Raji (cell line): ENCODE data around the gene KATNBL1.

Source experiments
- POLR2A ChIP-seq: IDR thresholded peaks from 2 replicates; pipeline ENCODE4 v1.6.1; 2011; ENCODE audit warnings: low read depth, low read length, control low read depth; ENCODE audit not compliant: insufficient read depth

The KATNBL1 gene

DNA sequence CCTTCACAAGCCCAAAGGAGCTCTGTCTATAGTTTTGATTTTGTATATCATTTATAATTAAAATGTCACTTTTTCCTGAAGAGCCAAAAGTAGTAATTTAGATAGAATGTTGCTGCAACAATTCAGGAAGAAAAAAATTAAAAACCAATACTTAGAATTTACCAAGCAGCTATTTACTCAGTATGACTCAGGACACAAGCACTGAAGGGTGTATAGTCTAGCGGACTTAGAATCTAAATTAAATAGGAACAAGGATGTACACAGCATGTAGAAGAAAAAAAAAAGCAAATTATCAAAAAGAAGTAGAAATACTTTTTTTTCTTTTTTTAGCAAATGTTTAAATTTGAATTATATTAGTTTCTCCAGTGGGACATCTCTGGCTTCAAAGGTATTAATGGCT lies 76.4 kb downstream of the KATNBL1 start:
- no peak for TF ChIP-seq POLR2A

DNA sequence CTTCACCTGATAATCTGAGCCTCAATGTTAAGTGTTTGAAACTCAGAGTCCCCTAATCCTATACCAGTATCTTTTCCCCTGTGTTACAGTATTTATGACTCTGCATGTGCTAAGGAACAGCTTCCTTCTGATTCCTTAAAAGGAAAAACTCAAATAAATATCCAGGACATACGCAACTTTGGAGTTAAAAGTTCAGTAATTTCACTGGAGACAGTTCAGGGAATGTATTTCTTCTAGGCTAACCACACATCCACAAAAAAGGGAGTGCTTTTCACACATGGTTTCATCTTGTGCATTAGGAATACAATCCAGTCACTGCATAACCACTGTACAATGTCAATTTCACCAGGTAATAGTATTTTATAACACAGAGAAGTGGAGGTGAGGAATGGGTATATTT lies 77.0 kb downstream of the KATNBL1 start:
- no peak for TF ChIP-seq POLR2A

DNA sequence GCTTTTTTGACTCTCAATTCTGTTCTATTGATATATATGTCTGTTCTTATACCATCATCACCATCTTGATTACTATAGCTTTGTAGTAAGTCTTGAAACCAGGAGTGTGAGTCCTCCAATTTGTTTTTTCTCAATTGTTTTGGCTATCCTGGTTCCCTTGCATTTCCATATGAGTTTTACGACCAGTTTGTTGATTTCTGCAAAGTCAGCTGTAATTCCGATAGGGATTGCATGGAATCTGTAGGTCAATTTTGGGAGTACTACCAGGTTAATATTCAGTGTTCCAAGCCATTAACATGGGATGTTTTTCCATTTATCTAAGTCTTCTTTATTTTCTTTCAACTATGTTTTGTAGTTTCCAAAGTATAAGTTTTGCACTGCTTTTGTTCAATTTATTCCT lies 81.0 kb downstream of the KATNBL1 start:
- no peak for TF ChIP-seq POLR2A

DNA sequence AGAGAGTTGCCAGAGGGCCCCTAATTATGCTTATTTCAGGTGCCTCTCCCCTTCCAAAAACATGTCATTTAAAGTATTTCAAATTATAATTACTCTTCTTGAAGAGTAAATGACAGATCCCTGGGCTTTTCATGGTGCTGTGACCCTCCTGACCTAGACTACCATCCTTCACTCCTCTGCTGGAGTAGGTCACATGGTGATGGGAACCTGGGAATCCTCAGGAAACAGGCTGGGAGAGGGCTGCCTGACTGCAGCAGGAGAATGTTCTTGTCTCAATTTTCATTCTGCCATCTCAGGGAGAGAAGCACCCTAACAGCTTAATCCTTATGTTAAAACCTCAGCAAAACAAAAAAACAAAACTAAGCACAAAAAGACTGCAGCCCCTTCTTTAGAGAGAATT lies 83.4 kb downstream of the KATNBL1 start:
- no peak for TF ChIP-seq POLR2A

DNA sequence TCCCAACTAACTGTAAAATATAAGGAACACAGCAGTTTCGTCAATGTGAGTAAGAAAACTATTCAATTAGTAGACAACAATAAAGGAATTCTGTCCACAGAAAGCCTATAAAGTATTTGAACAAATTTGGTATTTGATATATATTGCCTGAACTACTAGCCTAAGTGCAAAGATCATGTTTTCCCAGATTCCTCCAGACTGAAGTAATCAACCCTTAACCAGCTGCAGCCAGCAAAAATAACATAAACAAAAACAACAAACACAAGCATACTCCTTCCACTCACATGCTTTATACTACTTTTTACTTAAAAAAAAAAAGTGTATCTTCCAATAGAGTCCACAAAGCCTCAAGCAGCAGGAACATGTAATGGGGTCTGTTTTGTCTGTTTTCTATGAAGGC lies 84.0 kb downstream of the KATNBL1 start:
- TF ChIP-seq POLR2A = no peak

DNA sequence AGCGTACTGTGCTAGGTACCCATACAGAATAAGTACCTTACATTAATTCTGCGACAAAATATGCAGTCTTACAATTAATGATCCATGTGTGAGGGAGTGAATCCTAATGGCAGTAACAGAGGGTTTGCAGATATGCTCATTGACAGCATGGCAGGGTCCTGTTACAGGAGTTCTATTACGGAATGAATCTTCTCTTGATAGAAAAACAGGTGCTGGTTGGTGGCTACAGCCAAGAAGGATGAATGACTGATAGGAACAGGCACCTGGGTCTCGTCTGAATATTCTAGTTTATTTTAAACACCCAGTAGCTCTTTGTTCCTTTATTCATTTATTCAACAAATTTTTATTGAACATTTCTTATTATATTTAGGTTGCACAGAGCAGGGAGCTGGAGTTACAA lies 85.2 kb downstream of the KATNBL1 start:
- TF ChIP-seq POLR2A = no peak

DNA sequence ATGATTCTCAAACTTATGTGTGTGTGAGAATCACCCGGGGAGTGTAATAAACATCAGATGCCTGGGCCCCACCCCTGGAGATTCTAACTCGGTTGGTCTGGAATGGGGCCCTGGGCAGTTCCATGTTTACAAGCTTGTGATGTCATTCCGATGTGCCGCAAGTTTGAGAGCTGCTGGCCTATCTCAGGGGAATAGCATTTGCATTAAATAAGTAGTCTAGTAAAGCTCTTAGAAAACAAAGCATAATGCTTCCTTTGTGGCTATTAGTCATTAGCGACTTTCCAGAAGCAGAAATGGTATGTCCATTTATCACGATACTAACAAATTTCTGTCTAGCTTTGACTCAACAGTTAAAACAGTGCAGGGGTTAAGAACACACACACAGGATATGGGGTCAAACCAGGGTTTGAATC lies 87.1 kb downstream of the KATNBL1 start:
- TF ChIP-seq POLR2A = no peak

DNA sequence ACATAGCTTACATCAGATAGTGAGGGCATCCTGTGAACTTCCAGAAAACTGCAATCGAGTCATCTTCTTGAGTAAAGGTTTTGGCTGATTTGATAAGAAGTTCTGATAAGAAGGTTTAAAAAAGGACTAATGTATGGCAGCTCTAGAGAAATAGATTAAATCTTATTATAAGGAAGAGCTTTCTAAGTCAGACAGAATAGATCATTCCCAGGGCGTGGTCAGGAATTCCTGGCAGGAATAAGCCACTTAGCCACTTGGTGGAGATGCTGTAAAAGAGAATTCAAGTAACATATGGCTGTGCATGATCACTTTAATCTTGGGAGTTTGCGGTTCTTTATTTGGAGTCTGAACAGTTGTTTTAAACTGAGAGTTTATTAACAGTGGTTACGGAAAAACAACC lies 90.6 kb downstream of the KATNBL1 start:
- no peak for TF ChIP-seq POLR2A

DNA sequence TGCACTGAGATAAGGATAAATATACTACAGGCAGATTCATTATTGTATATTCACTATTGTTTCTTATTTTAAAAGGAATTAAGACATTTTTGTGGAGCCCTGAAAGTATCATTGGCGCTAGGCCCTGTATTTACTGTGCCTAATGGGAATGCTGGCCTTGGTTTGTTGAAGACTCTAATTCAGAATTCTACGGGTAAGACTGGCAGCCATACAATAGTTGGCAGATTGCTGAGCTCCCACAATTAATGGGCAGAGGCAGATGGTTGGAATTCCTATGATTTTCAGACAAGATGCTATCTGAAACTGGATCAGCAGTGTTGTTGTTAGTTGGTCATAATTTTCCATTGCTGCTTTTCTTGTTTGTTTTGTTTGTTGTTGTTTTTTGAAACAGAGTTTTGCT lies 93.3 kb downstream of the KATNBL1 start:
- TF ChIP-seq POLR2A = no peak

DNA sequence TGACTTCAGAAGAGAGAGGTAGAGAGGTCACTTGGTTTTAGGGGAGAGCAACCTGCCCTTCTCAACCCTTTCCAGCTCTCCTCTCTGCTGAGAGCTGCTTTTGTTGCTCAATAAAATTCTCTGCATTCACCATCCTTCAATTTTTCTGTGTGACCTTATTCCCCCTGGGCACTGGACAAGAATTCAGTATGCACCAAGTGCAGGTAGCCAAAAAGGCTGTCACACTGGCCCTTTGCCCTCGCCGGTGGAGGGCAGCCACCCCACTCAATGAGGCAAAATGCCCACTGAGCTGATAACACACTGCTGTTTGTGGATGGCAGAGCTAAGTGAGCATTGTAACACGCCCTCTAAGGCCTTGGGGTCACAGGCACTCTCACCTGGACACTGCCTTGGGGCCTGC lies 95.2 kb downstream of the KATNBL1 start:
- TF ChIP-seq POLR2A = no peak

DNA sequence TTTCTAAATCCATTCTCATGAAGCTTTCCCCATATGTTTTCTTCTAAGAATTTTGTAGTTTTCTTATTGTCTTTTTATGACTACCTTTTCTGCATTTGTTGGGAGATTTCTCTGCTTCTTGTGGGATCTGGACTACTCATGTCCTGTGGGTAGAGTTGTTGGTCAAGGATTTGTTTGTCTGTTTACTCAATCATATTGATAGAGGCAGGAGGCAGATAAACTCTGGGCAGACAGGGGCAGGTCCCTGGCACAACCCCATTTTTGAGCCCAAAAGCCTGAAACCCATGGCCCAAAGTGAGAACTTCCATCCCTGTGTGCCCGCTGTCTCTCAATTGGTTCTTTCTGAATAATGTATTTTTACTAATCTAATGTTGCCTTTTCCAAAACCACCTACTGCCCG lies 95.7 kb downstream of the KATNBL1 start:
- TF ChIP-seq POLR2A = no peak

DNA sequence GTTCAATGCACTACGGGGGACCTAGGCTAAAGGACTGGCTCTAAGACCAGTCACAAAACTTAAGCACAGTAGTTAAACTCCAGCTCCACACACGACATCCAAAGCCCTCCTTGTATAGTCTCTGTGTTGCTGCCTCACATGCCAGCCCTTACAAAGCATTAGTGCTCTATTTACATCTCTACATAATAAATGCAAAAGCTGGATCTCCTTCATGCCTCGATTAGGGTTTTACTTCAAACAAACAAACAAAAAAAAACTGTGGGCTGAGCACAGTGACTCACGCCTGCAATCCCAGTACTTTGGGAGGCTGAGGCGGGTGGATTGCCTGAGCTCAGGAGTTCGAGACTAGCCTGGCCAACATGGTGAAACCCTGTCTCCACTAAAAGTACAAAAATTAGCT lies 98.4 kb downstream of the KATNBL1 start:
- no peak for TF ChIP-seq POLR2A

DNA sequence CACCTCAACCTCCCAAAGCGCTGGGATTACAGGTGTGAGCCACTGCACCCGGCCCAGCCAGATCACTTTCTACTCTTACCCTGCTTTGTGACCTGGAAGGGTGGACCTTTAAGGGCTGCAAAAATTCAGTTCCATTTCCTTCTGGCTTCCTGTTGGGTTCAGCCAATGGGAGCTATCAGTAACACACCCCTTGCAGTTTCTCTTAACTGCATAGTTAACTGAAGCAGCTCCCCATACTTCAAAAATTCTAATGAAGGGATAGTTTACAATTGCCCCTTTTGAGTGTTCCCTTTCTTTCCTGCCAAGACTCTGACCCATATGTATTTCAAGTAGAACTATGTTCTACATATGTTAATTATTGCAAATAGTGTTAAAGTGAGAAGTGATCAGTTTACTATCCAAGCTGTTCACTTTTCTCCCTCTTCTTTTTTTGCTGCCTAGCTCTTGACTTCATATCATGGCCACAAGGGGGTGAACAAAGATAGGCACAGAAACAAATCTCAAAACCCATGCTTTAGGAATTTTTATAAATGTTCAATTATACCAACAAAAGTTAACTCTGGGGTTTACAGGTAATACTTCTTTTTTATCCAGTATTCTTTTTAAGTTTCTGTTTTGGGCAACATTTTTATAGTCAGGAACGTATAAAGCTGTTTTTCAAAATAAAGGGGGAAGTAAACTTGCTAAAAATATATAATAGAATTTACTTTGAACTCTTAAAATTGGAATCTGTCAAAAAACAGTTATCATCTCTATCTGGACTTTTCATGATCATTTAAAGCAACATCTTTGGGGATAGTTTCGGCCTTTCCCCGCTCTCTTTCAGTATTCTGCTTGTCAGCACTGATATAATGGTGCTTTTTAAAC lies 99.9 kb downstream of the KATNBL1 start:
- no peak for TF ChIP-seq POLR2A

DNA sequence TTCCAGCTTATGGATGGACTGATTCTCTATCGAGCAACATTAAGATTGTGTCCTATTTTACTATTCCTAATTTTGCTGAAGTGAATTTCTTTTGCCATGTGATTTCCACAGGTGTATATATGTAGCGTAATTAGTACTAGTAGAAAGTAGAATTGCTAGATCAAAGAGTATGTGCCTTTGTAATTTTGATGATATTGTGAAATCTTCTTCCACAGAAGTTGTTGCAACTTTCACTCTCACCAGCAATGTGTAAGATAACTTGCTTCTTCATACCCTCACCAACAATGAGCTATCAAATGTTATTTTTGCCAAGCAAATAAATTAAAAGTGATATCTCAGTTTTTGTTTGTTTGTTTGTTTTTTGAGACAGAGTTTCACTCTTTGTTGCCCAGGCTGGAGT lies 102.6 kb downstream of the KATNBL1 start:
- TF ChIP-seq POLR2A = no peak

DNA sequence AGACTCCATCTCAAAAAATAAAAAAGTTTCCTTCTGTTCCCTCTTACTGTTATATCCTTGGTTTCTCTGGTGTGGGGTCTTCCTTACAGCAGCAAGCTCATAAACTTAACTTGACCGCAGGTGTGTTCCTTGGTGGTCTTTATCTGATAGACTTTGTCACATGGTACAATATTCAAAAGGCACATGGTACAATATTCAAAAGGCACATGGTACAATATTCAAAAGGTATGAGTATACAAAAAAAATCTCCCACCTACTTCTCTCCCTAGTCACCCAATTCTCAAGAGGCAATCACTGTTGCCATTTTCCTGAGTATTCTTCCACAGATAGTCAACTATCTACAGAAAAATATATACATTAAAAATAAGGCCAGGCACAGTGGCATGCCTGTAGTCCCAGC lies 103.5 kb downstream of the KATNBL1 start:
- TF ChIP-seq POLR2A = no peak

DNA sequence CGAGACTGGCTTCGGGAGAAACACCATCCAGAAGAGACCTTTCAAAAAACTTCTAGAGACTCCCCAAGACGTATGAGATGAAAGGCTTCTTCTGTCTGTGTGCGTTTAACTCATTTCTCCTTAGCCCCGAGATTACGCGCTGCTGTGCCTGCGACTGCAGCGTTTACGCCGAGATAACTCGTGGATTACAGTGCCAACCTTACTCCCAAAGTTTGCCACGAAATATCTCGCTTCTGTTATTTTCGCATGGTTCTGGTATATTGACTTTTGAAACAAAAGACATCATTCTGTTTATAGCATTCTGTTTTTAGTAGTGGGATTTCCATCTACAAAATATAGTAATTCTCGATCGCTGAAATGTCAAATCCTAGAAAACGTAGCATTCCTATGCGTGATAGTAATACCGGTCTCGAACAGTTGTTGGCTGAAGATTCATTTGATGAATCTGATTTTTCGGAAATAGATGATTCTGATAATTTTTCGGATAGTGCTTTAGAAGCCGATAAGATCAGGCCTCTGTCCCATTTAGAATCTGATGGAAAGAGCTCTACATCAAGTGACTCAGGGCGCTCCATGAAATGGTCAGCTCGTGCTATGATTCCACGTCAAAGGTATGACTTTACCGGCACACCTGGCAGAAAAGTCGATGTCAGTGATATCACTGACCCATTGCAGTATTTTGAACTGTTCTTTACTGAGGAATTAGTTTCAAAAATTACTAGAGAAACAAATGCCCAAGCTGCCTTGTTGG lies 107.5 kb downstream of the KATNBL1 start:
- TF ChIP-seq POLR2A = no peak
